ENCODE data around the gene EIF3F.

DNA sequence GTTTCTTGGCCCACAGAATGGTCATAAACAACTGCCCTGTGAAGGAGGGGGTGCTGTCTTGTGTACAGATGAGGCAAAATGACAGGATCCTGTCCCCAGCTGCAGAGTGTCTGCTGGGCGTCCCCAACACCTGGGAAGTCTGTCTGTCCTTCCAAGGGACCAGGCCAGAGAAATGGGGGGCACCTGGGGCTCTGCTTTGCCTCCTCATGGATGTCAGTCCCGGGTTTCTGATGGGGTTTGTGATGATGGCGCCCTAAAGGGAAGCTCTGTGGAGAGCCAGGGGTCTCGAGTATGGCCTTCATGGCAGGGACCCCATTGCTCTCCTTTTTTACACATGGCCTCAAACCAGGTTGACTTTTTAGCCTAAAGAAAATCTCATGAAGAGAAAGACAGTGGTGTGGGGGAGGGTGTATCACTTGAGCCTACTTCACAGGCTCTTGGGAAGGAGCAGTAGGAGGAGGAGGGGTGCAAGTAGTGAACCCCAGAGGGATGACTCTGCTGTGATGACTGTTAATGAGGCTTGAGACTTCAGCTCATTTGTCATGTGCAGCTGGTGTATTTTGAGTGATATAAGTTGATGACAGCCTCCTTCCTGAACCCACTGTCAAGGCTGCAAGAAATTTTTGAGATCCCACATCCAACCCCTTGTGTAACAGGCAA lies 53.3 kb downstream of the EIF3F start:
- TF ChIP-seq EZH2 (IDR thresholded peaks at IDR 0.05; ENCODE audit: insufficient read depth, poor library complexity, severe bottlenecking) (no peak), EZH2phosphoT487 (IDR thresholded peaks at IDR 0.05; ENCODE audit: insufficient read depth, low read depth) (no peak)

Data from GM23248 (cell line).